Astrocyte (in vitro differentiated cells and primary cell): ENCODE data around the gene SPANXN5.

Experiments
- CTCF ChIP-seq: IDR thresholded peaks from 2 replicates; pipeline ENCODE4 v1.5.1; 2011; ENCODE audit warnings: low read depth, mild to moderate bottlenecking, inconsistent platforms, low read length, moderate library complexity; ENCODE audit not compliant: insufficient read depth
- EZH2 ChIP-seq: IDR thresholded peaks from 2 replicates; pipeline ENCODE4 v1.6.1; 2012; ENCODE audit warnings: mild to moderate bottlenecking, low read length, inconsistent platforms; ENCODE audit not compliant: insufficient read depth

DNA sequence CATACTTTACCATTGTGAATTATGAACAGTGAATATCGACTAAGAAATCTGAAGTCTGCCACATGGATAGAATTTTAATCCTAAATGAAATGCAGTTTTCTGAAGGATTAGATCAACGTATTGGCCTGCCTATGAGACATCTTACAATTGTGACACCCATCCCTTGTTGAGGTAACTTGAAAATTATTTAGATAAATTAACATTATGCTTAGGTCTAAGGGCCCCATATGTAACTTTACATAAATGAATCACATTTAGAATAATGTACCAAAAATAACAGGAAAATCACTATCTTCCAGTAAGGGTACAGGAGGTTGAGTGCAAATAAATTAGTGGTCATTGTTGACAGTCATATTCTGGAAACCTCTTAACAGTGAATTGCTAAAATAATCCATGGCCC lies 27.4 kb upstream of the SPANXN5 start:
- no peak for TF ChIP-seq CTCF
- TF ChIP-seq EZH2, result no peak
